BE2C (cell line): ENCODE data around the gene SARDH.

Source experiments
- DNase-seq: peaks from one replicate; pipeline ENCODE4 v3.0.0-alpha.2; 2020
- H3K27me3 ChIP-seq: fragments of 250-450 bp; sonication (Bioruptor Pico); 2 replicates; pipeline ENCODE4 v1.5.1; 2020; ENCODE audit warnings: mild to moderate bottlenecking
- H3K36me3 ChIP-seq: fragments of 250-450 bp; sonication (Bioruptor Pico); 2 replicates; pipeline ENCODE4 v1.5.1; 2020; ENCODE audit warnings: mild to moderate bottlenecking
- H3K4me1 ChIP-seq: fragments of 250-450 bp; sonication (Bioruptor Pico); 2 replicates; pipeline ENCODE4 v1.5.1; 2020
- H3K4me3 ChIP-seq: 2 replicates; pipeline ENCODE4 v1.5.1; 2011; ENCODE audit warnings: low read depth, low read length
- H3K9me3 ChIP-seq: fragments of 250-450 bp; sonication (Bioruptor Pico); 2 replicates; pipeline ENCODE4 v1.5.1; 2020
- CTCF ChIP-seq: IDR thresholded peaks from 2 replicates; pipeline ENCODE4 v1.5.1; 2012; ENCODE audit warnings: mild to moderate bottlenecking, low read depth, low read length

SARDH gene

DNA sequence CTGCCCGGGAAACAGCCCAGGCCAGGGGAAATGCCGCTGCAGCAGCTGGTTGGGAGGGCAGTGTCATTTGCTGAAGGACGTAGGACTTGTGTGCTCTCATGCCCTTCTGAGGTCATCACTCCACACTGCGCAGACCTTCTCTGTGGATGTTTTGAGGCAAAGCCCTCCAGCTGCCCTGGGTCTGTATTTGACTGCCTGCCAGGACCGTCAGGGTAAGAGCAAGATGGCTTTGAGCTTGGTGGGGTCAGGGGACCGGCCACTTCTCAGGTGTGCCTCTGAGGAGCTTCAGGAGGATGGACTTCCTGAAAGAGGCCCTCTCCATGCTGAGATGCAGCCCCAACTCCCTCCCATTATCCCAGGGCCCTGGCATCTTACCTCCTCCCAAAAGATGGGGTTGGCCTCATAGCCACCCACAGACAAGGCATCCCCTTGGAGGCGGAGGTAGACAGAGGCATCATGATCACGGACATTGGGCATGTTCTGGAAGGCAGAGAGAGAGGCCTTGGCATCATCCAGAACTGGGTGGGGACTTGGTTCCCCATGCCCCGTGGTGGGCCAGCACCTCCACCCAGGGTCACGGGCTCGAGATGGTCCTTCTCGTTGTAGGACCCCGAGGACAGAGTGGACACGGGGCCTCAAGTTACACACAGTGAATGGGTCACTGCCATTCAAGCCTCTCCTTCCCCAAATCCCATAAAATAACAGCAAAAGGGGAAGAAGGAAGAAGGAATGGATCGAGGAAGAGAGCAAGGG lies 19.4 kb downstream of the SARDH start:
- no peak overlapping the region for H3K4me3 ChIP-seq
- TF ChIP-seq CTCF, result no peak
- peaks cover 28% of the 10 kb centered on the region for H3K4me1 ChIP-seq
- H3K27me3 ChIP-seq, result no peaks in the 10 kb centered on the region
- no peaks in the 10 kb centered on the region for H3K9me3 ChIP-seq
- no peak for DNase-seq
- H3K36me3 ChIP-seq, result no peaks in the 10 kb centered on the region

- Histone ChIP-seq H3K27me3 (no peaks in the 10 kb centered on the region), H3K36me3 (no peaks in the 10 kb centered on the region), H3K4me1 (peaks cover 35% of the 10 kb centered on the region)
These were observed 20.8 kb downstream of the SARDH start for GRCh38 chr9:133717113-133718031.

GRCh38 chr9:133716564-133717112 lies 21.5 kb downstream of the SARDH start:
- Histone ChIP-seq H3K4me3 (no peak overlapping the region), H3K27me3 (no peaks in the 10 kb centered on the region), H3K4me1 (peaks cover 38% of the 10 kb centered on the region), H3K9me3 (no peaks in the 10 kb centered on the region), H3K36me3 (no peaks in the 10 kb centered on the region)
- no peak for TF ChIP-seq CTCF
- peak; percentile 27 for DNase-seq

More at GRCh38 chr9:133717113-133718031, 20.8 kb downstream of the SARDH start:
- peak; percentile 11 for DNase-seq
- H3K4me3 ChIP-seq, result no peak overlapping the region
- no peak for TF ChIP-seq CTCF
- H3K9me3 ChIP-seq, result no peaks in the 10 kb centered on the region

- H3K4me1 ChIP-seq, result peaks cover 44% of the 10 kb centered on the region
- peak; percentile 78 for DNase-seq
- no peak overlapping the region for H3K4me3 ChIP-seq
- H3K36me3 ChIP-seq, result no peaks in the 10 kb centered on the region
- no peaks in the 10 kb centered on the region for H3K9me3 ChIP-seq
- peak; percentile 73 for TF ChIP-seq CTCF
- no peaks in the 10 kb centered on the region for H3K27me3 ChIP-seq
These were observed 22.1 kb downstream of the SARDH start for GRCh38 chr9:133715866-133716563.

DNA sequence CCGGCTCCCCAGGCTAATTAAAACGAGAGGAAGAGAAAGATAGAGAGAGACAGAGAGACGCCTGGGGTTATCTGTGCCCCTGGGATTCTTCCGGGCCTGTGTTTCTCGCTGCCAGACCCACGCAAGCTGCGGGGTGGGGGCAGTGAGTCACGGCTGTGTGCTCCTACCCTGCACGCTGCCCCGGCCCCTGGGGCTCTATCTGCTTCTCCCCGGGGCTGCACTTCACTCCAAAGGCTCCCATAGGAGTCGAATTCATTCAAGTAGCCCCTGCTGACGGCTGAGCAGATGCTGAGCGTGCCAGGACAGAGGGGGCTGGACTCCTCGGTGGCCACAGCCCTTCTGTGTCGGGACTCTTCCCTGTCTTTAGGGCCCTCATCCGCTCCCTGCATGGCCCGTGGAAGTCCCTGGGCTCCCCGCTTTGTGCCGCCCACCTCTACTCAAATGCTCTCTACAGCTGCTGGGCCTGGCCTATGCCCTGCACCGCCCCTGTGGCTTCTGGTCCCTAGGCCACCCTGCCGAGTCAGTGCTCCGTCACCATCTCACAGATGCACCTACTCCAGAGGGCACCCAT lies 22.8 kb downstream of the SARDH start:
- peak; percentile 92 for DNase-seq

More for the DNA sequence above, 22.8 kb downstream of the SARDH start:
- Histone ChIP-seq H3K4me1 (peaks cover 46% of the 10 kb centered on the region), H3K4me3 (no peak overlapping the region), H3K27me3 (no peaks in the 10 kb centered on the region), H3K36me3 (no peaks in the 10 kb centered on the region), H3K9me3 (no peaks in the 10 kb centered on the region)
- TF ChIP-seq CTCF, result no peak
